Upper lobe of left lung (tissue), 6 donors: ENCODE data around the gene SLC19A1. TPM values are rescaled to one million over a fixed set of nuclear protein-coding genes. Genes with fewer than 3 reads are reported as not detected.

Experiments
- ATAC-seq, 2 donors: fragments of 200-7000 bp; cut with Tn5 transposase; one replicate each; pipeline ENCODE4 v1.9.1; 2022; ENCODE audit warnings: mild to moderate bottlenecking in 2 of 2, moderate library complexity in 2 of 2; ENCODE audit not compliant: low FRiP score in 2 of 2
- DNase-seq, 2 donors: peaks; one replicate each; pipeline ENCODE4 v3.0.0-alpha.2; 2019 to 2020
- H3K27ac ChIP-seq, 4 donors: fragments of 200-600 bp; sonication (generic); one replicate each; pipeline ENCODE4 v1.5.1; 2016 to 2019
- H3K27me3 ChIP-seq, 4 donors: fragments of 200-600 bp; sonication (generic); one replicate each; pipeline ENCODE4 v1.5.1; 2017 to 2019
- H3K36me3 ChIP-seq, 4 donors: fragments of 200-600 bp; sonication (generic); one replicate each; pipeline ENCODE4 v1.5.1; 2016 to 2019
- H3K4me1 ChIP-seq, 4 donors: fragments of 200-600 bp; sonication (generic); one replicate each; pipeline ENCODE4 v1.5.1; 2018 to 2019
- H3K4me3 ChIP-seq, 4 donors: fragments of 200-600 bp; sonication (generic); one replicate each; pipeline ENCODE4 v1.5.1; 2017 to 2019; ENCODE audit warnings: mild to moderate bottlenecking in 2 of 4, moderate library complexity in 1 of 4
- H3K9me3 ChIP-seq, 4 donors: fragments of 200-600 bp; sonication (generic); one replicate each; pipeline ENCODE4 v1.5.1; 2018 to 2019
- EP300 ChIP-seq, 4 donors: sonication (generic); formaldehyde crosslinking; IDR thresholded peaks; one replicate each; pipeline ENCODE4 v1.5.1; 2017; ENCODE audit warnings: antibody characterized with exemption in 4 of 4, control low read depth in 2 of 4
- POLR2A ChIP-seq, 4 donors: fragments of 450-650 bp; IDR thresholded peaks; one replicate each; pipeline ENCODE4 v1.5.1; 2016 to 2017; ENCODE audit warnings: antibody characterized with exemption in 4 of 4, mild to moderate bottlenecking in 2 of 4
- POLR2AphosphoS5 ChIP-seq, 2 donors: sonication (generic); formaldehyde crosslinking; IDR thresholded peaks; one replicate each; pipeline ENCODE4 v1.5.1; 2017; ENCODE audit warnings: antibody characterized with exemption in 2 of 2
- WGBS, 2 donors: methylation state at CpG; one replicate each; pipeline ENCODE4 v1.1.5; 2017 to 2018; 5-methylcytosine and 5-hydroxymethylcytosine counted together
- total RNA-seq, 6 donors: library from RNA; depleted of rRNA in 4 of 6; stranded (reverse); fragments of >200 nt in 4 of 6; gene quantifications; one replicate each; pipeline versions ENCODE4 v1.1.0 to v1.2.1, GENCODE V29; 2016 to 2021
- TF ChIP-seq, protein P1 (sequence below), 6 experiments: fragments of 450-650 bp in 4 of 6; fragments of 200-600 bp in 2 of 6; sonication (generic) in 2 of 6; IDR thresholded peaks; one replicate each; pipeline ENCODE4 v1.5.1; 2016 to 2019; ENCODE audit warnings: antibody characterized with exemption in 6 of 6
- donor health status: DM: no; HTN: no; CAD: no; lungs with moderate emphysema.
- donor health status: DM: no; HTN: yes; CAD: no; lungs with severe emphysema.

SLC19A1 gene
- total RNA-seq, 6 donors from 2014 or later, result 36.4 to 75.6 (median 49.9) TPM

DNA sequence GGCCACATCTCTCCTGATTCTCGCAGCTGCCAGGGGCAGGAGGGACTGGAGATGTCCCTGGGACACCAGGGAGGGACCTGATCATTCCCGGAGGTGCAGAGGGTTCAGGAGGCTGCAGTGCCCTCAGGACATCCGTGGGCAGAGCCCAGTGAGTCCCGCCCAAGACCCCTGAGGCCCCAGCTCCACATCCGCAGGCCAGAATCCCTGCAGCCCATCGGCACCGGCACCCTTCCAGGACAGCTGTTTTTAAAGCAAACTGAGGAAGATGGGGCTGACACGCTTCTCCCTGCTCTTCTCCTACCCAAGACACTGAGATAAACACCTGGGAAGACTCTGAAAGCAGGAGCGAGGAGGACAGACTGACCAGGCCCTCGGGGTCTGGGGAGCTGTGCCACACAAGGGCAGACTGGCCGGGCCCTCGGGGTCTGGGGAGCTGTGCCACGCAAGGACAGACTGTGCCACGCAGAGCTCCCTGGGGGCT, 25.5 kb downstream of the SLC19A1 start:
- TF ChIP-seq, protein P1, sequence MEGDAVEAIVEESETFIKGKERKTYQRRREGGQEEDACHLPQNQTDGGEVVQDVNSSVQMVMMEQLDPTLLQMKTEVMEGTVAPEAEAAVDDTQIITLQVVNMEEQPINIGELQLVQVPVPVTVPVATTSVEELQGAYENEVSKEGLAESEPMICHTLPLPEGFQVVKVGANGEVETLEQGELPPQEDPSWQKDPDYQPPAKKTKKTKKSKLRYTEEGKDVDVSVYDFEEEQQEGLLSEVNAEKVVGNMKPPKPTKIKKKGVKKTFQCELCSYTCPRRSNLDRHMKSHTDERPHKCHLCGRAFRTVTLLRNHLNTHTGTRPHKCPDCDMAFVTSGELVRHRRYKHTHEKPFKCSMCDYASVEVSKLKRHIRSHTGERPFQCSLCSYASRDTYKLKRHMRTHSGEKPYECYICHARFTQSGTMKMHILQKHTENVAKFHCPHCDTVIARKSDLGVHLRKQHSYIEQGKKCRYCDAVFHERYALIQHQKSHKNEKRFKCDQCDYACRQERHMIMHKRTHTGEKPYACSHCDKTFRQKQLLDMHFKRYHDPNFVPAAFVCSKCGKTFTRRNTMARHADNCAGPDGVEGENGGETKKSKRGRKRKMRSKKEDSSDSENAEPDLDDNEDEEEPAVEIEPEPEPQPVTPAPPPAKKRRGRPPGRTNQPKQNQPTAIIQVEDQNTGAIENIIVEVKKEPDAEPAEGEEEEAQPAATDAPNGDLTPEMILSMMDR (IDR thresholded peaks at IDR 0.05), result no peak
- TF ChIP-seq EP300 (IDR thresholded peaks at IDR 0.05), result no peak
- no peak for TF ChIP-seq POLR2A (IDR thresholded peaks at IDR 0.05)
- no peak for TF ChIP-seq POLR2AphosphoS5 (IDR thresholded peaks at IDR 0.05)
- Histone ChIP-seq H3K4me1 (peaks cover 0 to 18% (median 12%) of the 10 kb centered on the region in 4 donors), H3K9me3 (peaks cover 4 to 31% (median 22%) of the 10 kb centered on the region in 4 donors), H3K27ac (peak overlapping the region in 1 of 4 donors; percentile 82), H3K4me3 (no peak overlapping the region), H3K36me3 (peaks cover 0 to 23% (median 14%) of the 10 kb centered on the region in 4 donors), H3K27me3 (no peaks in the 10 kb centered on the region)
- ATAC-seq (no peak), DNase-seq (peak in 1 of 2 donors; percentile 48)
- WGBS, 2 donors, result 80 to 93% methylated on average over 5 to 14 of the region's 14 CpGs

DNA sequence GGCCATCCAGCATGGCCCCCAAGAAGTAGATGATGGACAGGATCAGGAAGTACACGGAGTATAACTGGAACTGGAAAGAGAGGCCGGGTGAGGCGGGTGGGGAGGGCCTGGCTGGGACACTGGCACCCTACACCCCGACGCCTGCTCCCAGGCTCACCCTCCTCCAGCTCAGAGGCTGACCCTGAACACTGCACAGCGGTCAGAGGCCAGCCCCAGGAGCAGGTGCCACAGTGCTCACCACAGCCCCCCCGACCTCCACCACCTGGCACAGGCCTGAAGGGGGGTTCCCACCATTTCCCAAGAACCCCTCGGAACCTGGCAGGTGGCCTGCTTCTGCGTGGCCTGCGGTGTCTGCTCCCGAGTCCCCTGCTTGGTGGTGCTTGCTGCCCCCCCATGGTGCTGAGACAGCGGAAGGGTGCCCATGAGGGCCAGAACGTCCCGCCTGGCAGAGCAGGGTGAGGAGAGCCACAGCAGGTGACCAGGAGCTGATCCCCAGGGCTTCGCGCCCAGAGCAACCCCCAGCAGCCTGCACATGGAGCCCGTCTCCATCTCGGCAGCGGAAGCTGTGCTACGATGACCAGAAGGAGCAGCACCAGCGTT, 26.1 kb downstream of the SLC19A1 start:
- H3K27ac ChIP-seq, result peak overlapping the region in 1 of 4 donors; percentile 82
- H3K4me1 ChIP-seq, result peaks cover 0 to 18% (median 12%) of the 10 kb centered on the region in 4 donors
- no peak overlapping the region for H3K4me3 ChIP-seq
- 96 to 97% methylated on average over 7 to 21 of the region's 21 CpGs for WGBS, 2 donors
- TF ChIP-seq POLR2A (IDR thresholded peaks at IDR 0.05), result no peak
- TF ChIP-seq, protein P1 (IDR thresholded peaks at IDR 0.05), result no peak
- H3K27me3 ChIP-seq, result no peaks in the 10 kb centered on the region
- H3K36me3 ChIP-seq, result peaks cover 0 to 29% (median 20%) of the 10 kb centered on the region in 4 donors
- peak in 1 of 2 donors; percentile 58 for DNase-seq
- no peak for ATAC-seq
- H3K9me3 ChIP-seq, result peaks cover 4 to 26% (median 18%) of the 10 kb centered on the region in 4 donors

DNA sequence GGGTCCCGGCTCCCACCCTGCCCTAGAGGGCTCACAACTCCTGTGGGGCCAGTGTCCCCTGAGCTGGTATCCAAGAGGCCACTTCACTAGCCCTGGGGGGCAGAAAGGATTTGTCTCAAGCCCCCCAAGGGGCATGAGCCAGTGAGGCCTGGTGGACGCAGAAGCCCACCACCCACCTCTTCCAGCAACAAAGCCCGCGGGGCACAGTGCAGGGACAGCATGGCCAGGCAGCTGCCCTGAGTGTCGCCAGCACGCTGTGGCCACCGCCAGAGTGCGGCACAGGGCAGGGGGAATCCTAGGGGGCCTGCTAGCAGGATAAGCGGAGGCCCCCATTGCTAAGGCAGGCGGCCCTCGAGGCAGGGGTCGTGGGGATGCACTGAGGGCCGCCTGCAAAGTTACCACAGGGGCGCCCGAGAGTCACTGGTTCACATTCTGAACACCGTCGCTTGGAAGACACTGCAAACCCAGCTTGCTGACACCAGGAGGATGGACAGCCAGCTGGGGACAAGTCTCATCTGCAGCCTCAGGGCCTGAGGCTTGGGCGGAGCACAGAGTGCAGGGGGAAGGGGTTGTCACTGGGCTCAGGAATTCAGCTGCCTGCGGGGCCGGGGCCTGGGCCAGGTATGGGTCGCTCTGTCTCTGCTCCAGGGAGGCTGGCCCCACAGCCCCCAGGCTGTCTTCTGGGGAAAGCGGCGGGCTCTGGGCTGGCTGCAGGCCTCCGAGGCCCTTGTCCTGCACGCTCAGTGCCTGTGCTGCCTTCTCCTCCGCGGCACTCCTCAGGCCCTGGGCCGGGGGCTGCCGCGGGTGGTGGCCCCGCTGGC, 26.8 kb downstream of the SLC19A1 start:
- Histone ChIP-seq H3K9me3 (peaks cover 4 to 19% (median 14%) of the 10 kb centered on the region in 4 donors), H3K36me3 (peaks cover 0 to 32% (median 21%) of the 10 kb centered on the region in 4 donors), H3K27me3 (no peaks in the 10 kb centered on the region), H3K27ac (peak overlapping the region in 1 of 4 donors; percentile 63), H3K4me1 (peaks cover 0 to 18% (median 12%) of the 10 kb centered on the region in 4 donors), H3K4me3 (no peak overlapping the region)
- WGBS, 2 donors, result 94 to 98% methylated on average over 6 to 24 of the region's 31 CpGs
- DNase-seq (peak in 1 of 2 donors; percentile 76), ATAC-seq (no peak)
- TF ChIP-seq, protein P1 (IDR thresholded peaks at IDR 0.05), result no peak
- TF ChIP-seq EP300 (IDR thresholded peaks at IDR 0.05), result no peak
- no peak for TF ChIP-seq POLR2A (IDR thresholded peaks at IDR 0.05)
- no peak for TF ChIP-seq POLR2AphosphoS5 (IDR thresholded peaks at IDR 0.05)

DNA sequence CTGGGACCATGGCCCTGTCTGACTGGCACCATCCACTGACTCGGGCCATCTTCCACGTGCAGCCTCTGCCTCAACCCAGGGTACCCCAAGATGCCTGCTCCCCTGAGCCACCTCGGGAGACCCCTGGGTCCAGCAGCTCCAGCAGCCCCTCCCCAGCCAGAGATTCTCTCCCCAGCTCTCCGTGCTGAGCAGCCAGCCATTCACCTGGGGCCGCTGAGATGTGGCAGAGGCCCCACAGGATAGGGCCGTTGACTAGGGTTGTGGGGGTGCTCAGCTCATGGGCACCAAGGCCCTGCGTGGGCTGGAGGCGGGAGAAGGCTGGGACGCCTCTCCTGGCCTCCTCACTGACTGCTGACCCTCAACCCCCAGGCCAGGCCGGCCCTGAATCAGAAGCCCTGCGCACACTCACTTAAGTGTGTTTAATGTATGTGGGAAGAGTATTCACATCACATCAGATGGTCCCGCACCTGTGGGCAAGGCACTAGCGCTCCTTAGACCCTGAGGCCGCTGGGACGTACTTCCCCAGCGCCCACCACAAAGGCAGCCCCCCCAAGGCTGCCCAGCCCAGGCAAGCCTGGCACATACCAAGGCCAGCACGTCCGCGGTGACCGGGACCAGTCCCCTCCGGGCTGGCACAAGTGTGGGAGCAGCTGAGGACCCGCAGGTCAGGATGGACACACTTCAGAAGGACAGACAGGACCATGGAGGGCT, 27.8 kb downstream of the SLC19A1 start:
- peaks cover 1 to 9% (median 6%) of the 10 kb centered on the region in 4 donors for H3K9me3 ChIP-seq
- ATAC-seq, result no peak
- peaks cover 0 to 18% (median 12%) of the 10 kb centered on the region in 4 donors for H3K4me1 ChIP-seq
- no peak for TF ChIP-seq EP300 (IDR thresholded peaks at IDR 0.05)
- TF ChIP-seq, protein P1 (IDR thresholded peaks at IDR 0.05), result no peak
- TF ChIP-seq POLR2A (IDR thresholded peaks at IDR 0.05), result no peak
- no peak for TF ChIP-seq POLR2AphosphoS5 (IDR thresholded peaks at IDR 0.05)
- peak overlapping the region in 2 of 4 donors; percentile 35 to 63 for H3K27ac ChIP-seq
- H3K27me3 ChIP-seq, result no peaks in the 10 kb centered on the region
- DNase-seq, result peak in 1 of 2 donors; percentile 58
- 87 to 94% methylated on average over 8 to 22 of the region's 22 CpGs for WGBS, 2 donors
- peaks cover 0 to 40% (median 26%) of the 10 kb centered on the region in 4 donors for H3K36me3 ChIP-seq
- no peak overlapping the region for H3K4me3 ChIP-seq
